H1 (cell line): ENCODE results near the gene RPN2. TPM values are rescaled to one million over a fixed set of nuclear protein-coding genes. Genes with fewer than 3 reads are reported as not detected.

Experiments used
- CTBP2 ChIP-seq: IDR thresholded peaks from 2 replicates; pipeline ENCODE4 v1.7.0; 2011; ENCODE audit warnings: borderline replicate concordance, mild to moderate bottlenecking, moderate library complexity, mixed read lengths, low read length; ENCODE audit not compliant: insufficient read depth, insufficient read length
- polyA plus RNA-seq, 7 experiments: library from polyadenylated mRNA; depleted of rRNA in 3 of 7; stranded (reverse) in 5 of 7; unstranded in 2 of 7; fragments of >200 nt in 5 of 7; fragments of 200-250 nt in 2 of 7; gene quantifications; 1 replicate in 5 of 7; 2 replicates in 1 of 7; 4 replicates in 1 of 7; pipeline versions ENCODE4 v1.2.1 to v1.2.3, GENCODE V29; 2011 to 2013; ENCODE audit warnings: missing spikeins in 2 of 7, mixed read lengths in 2 of 7
- total RNA-seq: library from RNA; stranded (reverse); fragmentation: NEBNext Ultra II Directional; extraction: Animal tissue kit (Norgen Biotek cat#: 25700); gene quantifications from 2 replicates; pipeline ENCODE4 v1.2.1, GENCODE V29; 2021
- TF ChIP-seq, protein P1 (sequence below): IDR thresholded peaks from 2 replicates; pipeline ENCODE4 v1.6.1; 2012; ENCODE audit warnings: inconsistent platforms

The RPN2 gene
- total and polyA plus RNA-seq, 2 of the 8 experiments (the other 6 are each of a cell fraction or from before 2014, with no cell fraction given), result 236 to 379 TPM

- TF ChIP-seq, protein P1, sequence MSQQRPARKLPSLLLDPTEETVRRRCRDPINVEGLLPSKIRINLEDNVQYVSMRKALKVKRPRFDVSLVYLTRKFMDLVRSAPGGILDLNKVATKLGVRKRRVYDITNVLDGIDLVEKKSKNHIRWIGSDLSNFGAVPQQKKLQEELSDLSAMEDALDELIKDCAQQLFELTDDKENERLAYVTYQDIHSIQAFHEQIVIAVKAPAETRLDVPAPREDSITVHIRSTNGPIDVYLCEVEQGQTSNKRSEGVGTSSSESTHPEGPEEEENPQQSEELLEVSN, result no peak
- no peak for TF ChIP-seq CTBP2
- TF ChIP-seq, all 59 proteins: peak for 0
Observed at GRCh38 chr20:37279820-37280219, 100.7 kb downstream of the RPN2 start (continued).
